Neuronal stem cell (in vitro differentiated cells): Measurements from ENCODE around the gene CACNB4.

Experiments used
- DNase-seq: peaks from one replicate; pipeline ENCODE4 v3.0.0-alpha.2; 2013; ENCODE audit warnings: low spot score
- H2AFZ ChIP-seq: one replicate; pipeline ENCODE4 v1.6.1; 2013; ENCODE audit warnings: mild to moderate bottlenecking, low read length, inconsistent platforms
- H2AK5ac ChIP-seq: 2 replicates; pipeline ENCODE4 v1.6.1; 2013; ENCODE audit warnings: low read depth, mild to moderate bottlenecking, inconsistent platforms, low read length, moderate library complexity, mixed read lengths
- H2BK120ac ChIP-seq: 2 replicates; pipeline ENCODE4 v1.6.1; 2013; ENCODE audit warnings: low read depth, mild to moderate bottlenecking, inconsistent platforms, low read length, moderate library complexity, mixed read lengths
- H2BK12ac ChIP-seq: one replicate; pipeline ENCODE4 v1.6.1; 2013; ENCODE audit warnings: low read length, inconsistent platforms
- H2BK15ac ChIP-seq: 2 replicates; pipeline ENCODE4 v1.6.1; 2013; ENCODE audit warnings: mild to moderate bottlenecking, low read length, inconsistent platforms, mixed read lengths
- H2BK5ac ChIP-seq: one replicate; pipeline ENCODE4 v1.6.1; 2013; ENCODE audit warnings: inconsistent platforms, mild to moderate bottlenecking, low read length, moderate library complexity
- H3K14ac ChIP-seq: one replicate; pipeline ENCODE4 v1.6.1; 2013; ENCODE audit warnings: low read length, inconsistent platforms
- H3K18ac ChIP-seq: 2 replicates; pipeline ENCODE4 v1.6.1; 2013; ENCODE audit warnings: low read length, inconsistent platforms
- H3K23ac ChIP-seq: 2 replicates; pipeline ENCODE4 v1.6.1; 2013; ENCODE audit warnings: low read depth, mild to moderate bottlenecking, mixed read lengths, low read length, inconsistent platforms; ENCODE audit not compliant: poor library complexity
- H3K27ac ChIP-seq: replicated peaks from 3 replicates; pipeline ENCODE4 v1.5.1; 2013; ENCODE audit warnings: low read length, inconsistent platforms
- H3K27me3 ChIP-seq, 3 experiments: 2 replicates each; pipeline ENCODE4 v1.6.1; 2013; ENCODE audit warnings: low read length in 3 of 3, mild to moderate bottlenecking in 2 of 3, inconsistent platforms in 1 of 3, low read depth in 1 of 3, mixed read lengths in 1 of 3, moderate library complexity in 1 of 3; ENCODE audit not compliant: control insufficient read depth in 3 of 3, insufficient read depth in 3 of 3
- H3K36me3 ChIP-seq, 2 donors: replicated peaks in 1 of 2; 2 replicates each; pipeline ENCODE4 v1.6.1; 2013; ENCODE audit warnings: low read length in 2 of 2; ENCODE audit not compliant: control insufficient read depth in 2 of 2, insufficient read depth in 2 of 2
- H3K4ac ChIP-seq: 2 replicates; pipeline ENCODE4 v1.6.1; 2013; ENCODE audit warnings: inconsistent platforms, mild to moderate bottlenecking, low read length, moderate library complexity
- H3K4me1 ChIP-seq, 2 donors: 1 replicate in 1 of 2; 2 replicates in 1 of 2; pipeline ENCODE4 v1.6.1; 2013; ENCODE audit warnings: low read length in 2 of 2, low read depth in 1 of 2; ENCODE audit not compliant: control insufficient read depth in 2 of 2, insufficient read depth in 1 of 2
- H3K4me2 ChIP-seq: one replicate; pipeline ENCODE4 v1.6.1; 2013; ENCODE audit warnings: mild to moderate bottlenecking, low read length, inconsistent platforms; ENCODE audit not compliant: insufficient read depth, poor library complexity, severe bottlenecking
- H3K4me3 ChIP-seq, 2 donors: 2 replicates each; pipeline ENCODE4 v1.5.1; 2013; ENCODE audit warnings: low read length in 2 of 2, mild to moderate bottlenecking in 2 of 2, inconsistent platforms in 1 of 2, moderate library complexity in 1 of 2
- H3K79me1 ChIP-seq: one replicate; pipeline ENCODE4 v1.6.1; 2013; ENCODE audit warnings: low read depth, mild to moderate bottlenecking, inconsistent platforms, low read length, moderate library complexity
- H3K9ac ChIP-seq: one replicate; pipeline ENCODE4 v1.6.1; 2013; ENCODE audit warnings: mild to moderate bottlenecking, low read depth, low read length, inconsistent platforms; ENCODE audit not compliant: poor library complexity
- H3K9me3 ChIP-seq, 2 donors: replicated peaks in 1 of 2; 2 replicates each; pipeline versions ENCODE3 to v1.6.1; 2013; ENCODE audit warnings: low read length in 2 of 2, mild to moderate bottlenecking in 2 of 2, inconsistent platforms in 1 of 2, low read depth in 1 of 2, mixed read lengths in 1 of 2, moderate library complexity in 1 of 2; ENCODE audit not compliant: control insufficient read depth in 2 of 2, insufficient read depth in 1 of 2
- H4K8ac ChIP-seq: one replicate; pipeline ENCODE4 v1.6.1; 2013; ENCODE audit warnings: low read depth, mild to moderate bottlenecking, inconsistent platforms, low read length, moderate library complexity
- H4K91ac ChIP-seq: one replicate; pipeline ENCODE4 v1.6.1; 2013; ENCODE audit warnings: low read length, low read depth, mild to moderate bottlenecking, inconsistent platforms; ENCODE audit not compliant: poor library complexity
- WGBS, 2 donors: extraction: QIAGEN DNeasy Blood & Tissue Kit; methylation state at CpG; one replicate each; pipeline ENCODE4 v1.1.7; 2013; ENCODE audit warnings: missing lambda C conversion rate in 2 of 2, mixed read lengths in 1 of 2; ENCODE audit not compliant: insufficient read length in 2 of 2, insufficient replicate concordance in 1 of 2; ENCODE audit errors: extremely low coverage in 2 of 2; 5-methylcytosine and 5-hydroxymethylcytosine counted together

The CACNB4 gene

DNA sequence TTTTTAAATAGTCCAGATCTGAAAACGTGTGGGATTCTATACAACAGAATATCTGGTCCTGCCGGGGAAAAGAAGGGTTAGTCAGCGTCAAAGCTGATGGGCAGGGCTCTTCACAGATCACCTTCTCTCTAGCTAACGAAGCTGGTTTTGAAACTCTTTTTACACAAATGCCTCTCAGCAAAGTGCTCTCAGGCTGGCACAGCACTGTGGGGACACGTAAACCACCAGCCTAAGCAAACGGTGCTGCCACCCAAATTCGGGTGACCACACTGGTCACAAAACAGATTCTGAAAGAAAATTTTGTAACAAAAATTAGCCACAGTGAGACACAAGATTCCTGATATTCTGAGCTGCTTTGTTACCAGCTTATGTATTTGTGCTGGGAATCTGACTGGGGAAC is 217.5 kb downstream of the CACNB4 start:
- Histone ChIP-seq H3K4me1 (no peaks in the 10 kb centered on the region), H3K27ac (no peak overlapping the region), H2AK5ac (no peak overlapping the region), H3K23ac (no peak overlapping the region), H2BK120ac (no peak overlapping the region), H2BK15ac (no peak overlapping the region), H3K9ac (no peak overlapping the region), H4K91ac (no peak overlapping the region), H3K79me1 (no peaks in the 10 kb centered on the region), H3K27me3 (no peaks in the 10 kb centered on the region), H3K18ac (no peak overlapping the region), H3K9me3 (no peaks in the 10 kb centered on the region), H3K4me2 (no peak overlapping the region), H3K14ac (no peak overlapping the region), H3K36me3 (peaks cover 4 to 25% of the 10 kb centered on the region in 2 donors), H2AFZ (no peak overlapping the region), H3K4me3 (no peak overlapping the region), H3K4ac (no peak overlapping the region), H4K8ac (no peak overlapping the region), H2BK12ac (no peak overlapping the region), H2BK5ac (no peak overlapping the region)
- WGBS, 2 donors = no CpG with 5 or more reads among the region's 7 CpGs
- DNase-seq = no peak

DNA sequence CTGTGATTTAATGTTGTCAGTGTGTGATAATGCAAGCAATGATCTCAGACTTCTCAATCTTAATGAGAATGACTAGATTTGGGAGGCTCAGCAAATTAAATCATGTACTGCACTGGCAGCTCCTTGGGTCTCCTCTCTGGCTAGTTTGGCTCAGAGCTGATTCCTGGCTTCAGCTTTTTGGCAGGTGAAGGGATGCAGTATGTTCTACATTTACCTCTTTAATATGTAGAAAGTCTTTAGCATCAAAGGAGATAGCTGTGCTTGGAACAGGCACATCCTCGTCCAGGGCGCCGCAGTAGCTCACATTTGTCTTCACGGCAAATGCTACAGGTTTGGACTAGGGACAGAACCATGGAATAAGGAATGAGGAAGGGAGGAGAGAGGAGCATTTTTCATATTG is 218.3 kb downstream of the CACNB4 start:
- Histone ChIP-seq H4K8ac (no peak overlapping the region), H2BK5ac (no peak overlapping the region), H3K9me3 (peaks cover 2 to 4% of the 10 kb centered on the region in 2 donors), H3K23ac (no peak overlapping the region), H4K91ac (no peak overlapping the region), H3K9ac (no peak overlapping the region), H2BK12ac (no peak overlapping the region), H2AFZ (no peak overlapping the region), H2BK120ac (no peak overlapping the region), H2AK5ac (no peak overlapping the region), H3K4me1 (no peaks in the 10 kb centered on the region), H3K4me3 (no peak overlapping the region), H3K27ac (no peak overlapping the region), H3K79me1 (no peaks in the 10 kb centered on the region), H2BK15ac (no peak overlapping the region), H3K27me3 (no peaks in the 10 kb centered on the region), H3K18ac (no peak overlapping the region), H3K4me2 (no peak overlapping the region), H3K36me3 (peaks cover 5 to 28% of the 10 kb centered on the region in 2 donors), H3K14ac (no peak overlapping the region), H3K4ac (no peak overlapping the region)
- no CpG with 5 or more reads among the region's 4 CpGs for WGBS, 2 donors
- no peak for DNase-seq

DNA sequence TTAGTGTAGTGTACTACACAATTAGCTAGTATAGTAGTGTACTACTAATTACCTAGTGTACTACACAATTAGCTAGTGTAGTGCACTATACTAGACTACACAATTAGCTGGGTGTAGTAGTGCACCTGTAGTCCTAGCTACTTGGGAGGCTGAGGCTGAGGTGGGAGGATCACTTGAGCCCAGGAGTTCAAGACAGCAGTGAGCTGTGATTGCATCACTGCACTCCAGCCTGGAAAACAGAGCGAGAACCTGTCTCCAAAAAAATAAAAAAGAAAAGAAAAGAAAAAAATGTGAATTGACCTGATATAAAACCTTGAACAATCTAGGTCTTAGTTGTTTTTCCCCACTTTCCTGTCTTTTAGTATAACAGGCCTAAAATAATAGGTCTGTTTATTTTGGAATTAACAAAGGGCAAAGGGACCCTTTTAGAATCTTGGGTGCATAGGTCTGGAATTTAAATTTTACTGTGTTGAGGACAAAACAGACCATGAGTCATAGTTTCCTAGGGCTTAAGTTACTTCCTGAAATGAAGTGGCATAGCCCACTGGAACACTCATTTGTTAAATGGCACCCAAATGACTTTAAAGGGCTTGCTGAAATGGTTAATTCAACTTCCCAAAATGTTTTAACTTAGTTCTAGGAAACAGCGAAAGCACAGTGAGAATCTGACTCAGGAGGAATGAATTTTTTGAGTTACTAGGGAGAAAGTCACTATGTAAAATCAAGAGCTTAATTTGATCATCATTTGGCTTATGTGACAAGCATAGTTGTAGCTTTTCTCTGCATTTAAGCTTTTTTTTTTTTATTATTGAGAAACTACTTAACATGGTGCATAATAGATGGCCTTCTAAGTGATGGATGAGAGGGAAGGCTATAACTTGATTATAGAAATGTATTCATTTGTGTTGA is 219.9 kb downstream of the CACNB4 start:
- WGBS, 2 donors = no CpG with 5 or more reads among the region's 2 CpGs
- H3K79me1 ChIP-seq = no peaks in the 10 kb centered on the region
- peaks cover 2 to 4% of the 10 kb centered on the region in 2 donors for H3K9me3 ChIP-seq
- no peak overlapping the region for H2AFZ ChIP-seq
- no peak overlapping the region for H2BK12ac ChIP-seq
- H3K36me3 ChIP-seq = peaks cover 5 to 28% of the 10 kb centered on the region in 2 donors
- no peak overlapping the region for H2BK5ac ChIP-seq
- H3K14ac ChIP-seq = no peak overlapping the region
- no peak for DNase-seq
- no peak overlapping the region for H4K91ac ChIP-seq
- no peak overlapping the region for H2AK5ac ChIP-seq
- peaks cover 0 to 1% of the 10 kb centered on the region in 2 donors for H3K4me1 ChIP-seq
- H3K4me2 ChIP-seq = no peak overlapping the region
- H3K27me3 ChIP-seq = no peaks in the 10 kb centered on the region
- no peak overlapping the region for H3K18ac ChIP-seq
- no peak overlapping the region for H2BK15ac ChIP-seq
- no peak overlapping the region for H3K23ac ChIP-seq
- H3K27ac ChIP-seq = no peak overlapping the region
- H3K4me3 ChIP-seq = no peak overlapping the region
- no peak overlapping the region for H3K4ac ChIP-seq
- no peak overlapping the region for H4K8ac ChIP-seq
- no peak overlapping the region for H2BK120ac ChIP-seq
- H3K9ac ChIP-seq = no peak overlapping the region

DNA sequence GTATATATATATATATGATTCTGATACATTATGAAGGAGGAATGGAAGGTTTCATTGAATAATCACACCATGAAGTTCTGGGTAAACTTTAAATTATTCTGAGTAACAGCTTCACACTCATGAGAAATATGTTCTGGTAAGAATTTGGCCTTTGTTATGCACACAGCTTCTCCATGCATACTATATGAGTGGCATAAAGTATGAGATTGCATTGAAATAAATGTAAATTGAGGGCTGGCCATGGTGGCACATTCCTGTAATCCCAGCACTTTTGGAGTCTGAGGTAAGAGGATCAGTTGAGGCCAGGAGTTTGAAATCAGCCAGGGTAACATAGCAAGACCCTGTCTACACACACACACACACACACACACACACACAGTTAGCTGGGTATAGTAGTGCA is 220.6 kb downstream of the CACNB4 start:
- no peak overlapping the region for H2BK12ac ChIP-seq
- peaks cover 0 to 1% of the 10 kb centered on the region in 2 donors for H3K4me1 ChIP-seq
- peaks cover 5 to 28% of the 10 kb centered on the region in 2 donors for H3K36me3 ChIP-seq
- H2BK120ac ChIP-seq = no peak overlapping the region
- no peak overlapping the region for H3K14ac ChIP-seq
- H3K27me3 ChIP-seq = no peaks in the 10 kb centered on the region
- H3K9ac ChIP-seq = no peak overlapping the region
- no peak overlapping the region for H2BK15ac ChIP-seq
- no peak overlapping the region for H3K4ac ChIP-seq
- H3K27ac ChIP-seq = no peak overlapping the region
- H2AK5ac ChIP-seq = no peak overlapping the region
- H2BK5ac ChIP-seq = no peak overlapping the region
- H4K8ac ChIP-seq = no peak overlapping the region
- H3K9me3 ChIP-seq = peaks cover 2 to 4% of the 10 kb centered on the region in 2 donors
- H3K79me1 ChIP-seq = no peaks in the 10 kb centered on the region
- no peak overlapping the region for H3K4me2 ChIP-seq
- H3K4me3 ChIP-seq = no peak overlapping the region
- H3K23ac ChIP-seq = no peak overlapping the region
- DNase-seq = no peak
- H2AFZ ChIP-seq = no peak overlapping the region
- no peak overlapping the region for H4K91ac ChIP-seq
- no peak overlapping the region for H3K18ac ChIP-seq
